IMR-90 (cell line): ENCODE measurements around the gene PLEKHG7.

Experiments used
- BHLHE40 ChIP-seq: fragments of 150-350 bp; IDR thresholded peaks from 2 replicates; pipeline ENCODE4 v1.6.1; 2016; ENCODE audit warnings: mild to moderate bottlenecking, low read depth, low read length
- CEBPB ChIP-seq: IDR thresholded peaks from 2 replicates; pipeline ENCODE4 v1.6.1; 2012; ENCODE audit warnings: low read depth, low read length, improper control_type of control experiment
- CTCF ChIP-seq: conservative IDR thresholded peaks from 2 replicates; pipeline ENCODE4 v1.5.1; 2012; ENCODE audit warnings: mild to moderate bottlenecking, low read depth, low read length, improper control_type of control experiment
- MXI1 ChIP-seq: IDR thresholded peaks from 2 replicates; pipeline ENCODE4 v1.6.1; 2012; ENCODE audit warnings: low read depth, mild to moderate bottlenecking, low read length, moderate library complexity, borderline replicate concordance
- NFE2L2 ChIP-seq: fragments of 150-350 bp; IDR thresholded peaks from 2 replicates; pipeline ENCODE4 v1.6.1; 2016; ENCODE audit warnings: low read depth, mild to moderate bottlenecking, low read length
- POLR2A ChIP-seq: IDR thresholded peaks from 2 replicates; pipeline ENCODE4 v1.6.1; 2012; ENCODE audit warnings: mild to moderate bottlenecking, low read depth, low read length
- RFX5 ChIP-seq: IDR thresholded peaks from 2 replicates; pipeline ENCODE4 v1.8.0; 2012; ENCODE audit warnings: low read depth, mild to moderate bottlenecking, low read length, moderate library complexity
- SMC3 ChIP-seq: fragments of 150-350 bp; IDR thresholded peaks from 2 replicates; pipeline ENCODE4 v1.6.1; 2016; ENCODE audit warnings: low read depth, mild to moderate bottlenecking, antibody characterized with exemption, low read length, moderate library complexity

GRCh38 chr12:92786045-92786444, 83.3 kb downstream of the PLEKHG7 start:
- TF ChIP-seq BHLHE40 (no peak), POLR2A (no peak), CTCF (no peak), SMC3 (no peak), RFX5 (no peak), NFE2L2 (no peak), MXI1 (no peak), CEBPB (no peak)
